GM23248 (cell line): ENCODE results near the gene CXADR.

Experiments
- EZH2 ChIP-seq: fragments of 200-600 bp; sonication (generic); IDR thresholded peaks from 2 replicates; pipeline ENCODE4 v1.6.1; 2018; ENCODE audit warnings: antibody characterized with exemption, mild to moderate bottlenecking; ENCODE audit not compliant: insufficient read depth, poor library complexity, severe bottlenecking
- EZH2phosphoT487 ChIP-seq: fragments of 200-600 bp; sonication (generic); IDR thresholded peaks from 2 replicates; pipeline ENCODE4 v1.6.1; 2018; ENCODE audit warnings: antibody characterized with exemption, moderate library complexity, mild to moderate bottlenecking, low read depth; ENCODE audit not compliant: insufficient read depth

- TF ChIP-seq EZH2, result no peak
- TF ChIP-seq EZH2phosphoT487, result no peak
These were observed 66.0 kb downstream of the CXADR start for GRCh38 chr21:17578876-17579275.
